HG03558 (cell line): ENCODE measurements around the gene ABCB9.
"Not testable (repeated sequence)": the region's sequence is repeated elsewhere in the genome, so short reads cannot be mapped to it uniquely, and the experiment has no call there.

Experiments used
- ATAC-seq: cut with Tn5 transposase; IDR thresholded peaks from one replicate; pipeline ENCODE4 v1.9.1; 2021; ENCODE audit warnings: moderate number of reproducible peaks; ENCODE audit not compliant: unreplicated experiment; ENCODE audit errors: extremely low read depth

ABCB9 gene

GRCh38 chr12:122944605-122945592 lies 21.4 kb downstream of the ABCB9 start:
- no peak for ATAC-seq

- ATAC-seq, result no peak
Observed at GRCh38 chr12:122943196-122943595, 23.1 kb downstream of the ABCB9 start.

- ATAC-seq, result no peak
Observed at GRCh38 chr12:122942637-122943036, 23.6 kb downstream of the ABCB9 start.

GRCh38 chr12:122941351-122941750 lies 24.9 kb downstream of the ABCB9 start:
- ATAC-seq, result not testable (repeated sequence)

- ATAC-seq, result no peak
Observed at GRCh38 chr12:122939125-122939524, 27.1 kb downstream of the ABCB9 start.

GRCh38 chr12:122937622-122938091 lies 28.6 kb downstream of the ABCB9 start:
- no peak for ATAC-seq

- no peak for ATAC-seq
Observed at GRCh38 chr12:122935318-122935717, 30.9 kb downstream of the ABCB9 start.

GRCh38 chr12:122934722-122935121 lies 31.5 kb downstream of the ABCB9 start:
- no peak for ATAC-seq

- ATAC-seq, result no peak
Observed at GRCh38 chr12:122932207-122932606, 34.1 kb downstream of the ABCB9 start.

GRCh38 chr12:122929812-122930211 lies 36.5 kb downstream of the ABCB9 start:
- ATAC-seq, result no peak

- ATAC-seq, result no peak
Observed at GRCh38 chr12:122929148-122929538, 37.1 kb downstream of the ABCB9 start.

- no peak for ATAC-seq
Observed at GRCh38 chr12:122928404-122929147, 37.7 kb downstream of the ABCB9 start.

- ATAC-seq, result no peak
Observed at GRCh38 chr12:122927756-122928403, 38.4 kb downstream of the ABCB9 start.

- ATAC-seq, result no peak
Observed at GRCh38 chr12:122921917-122922316, 44.3 kb downstream of the ABCB9 start.

- ATAC-seq, result no peak
Observed at GRCh38 chr12:122920687-122921086, 45.6 kb downstream of the ABCB9 start.

GRCh38 chr12:122918827-122919226 lies 47.4 kb downstream of the ABCB9 start:
- ATAC-seq, result no peak

- ATAC-seq, result no peak
Observed at GRCh38 chr12:122917507-122918121, 48.6 kb downstream of the ABCB9 start.

- no peak for ATAC-seq
Observed at GRCh38 chr12:122909442-122910288, 56.6 kb downstream of the ABCB9 start.

GRCh38 chr12:122908915-122909314 lies 57.3 kb downstream of the ABCB9 start:
- ATAC-seq, result no peak
